ENCODE data around the gene RPS26. TPM values are rescaled to one million over a fixed set of nuclear protein-coding genes. Genes with fewer than 3 reads are reported as not detected.

The RPS26 gene
- total and polyA plus RNA-seq, 9 of the 15 experiments (the other 6 are each of a cell fraction or from before 2014, with no cell fraction given): 70.2 to 1,589 (median 852) TPM

DNA sequence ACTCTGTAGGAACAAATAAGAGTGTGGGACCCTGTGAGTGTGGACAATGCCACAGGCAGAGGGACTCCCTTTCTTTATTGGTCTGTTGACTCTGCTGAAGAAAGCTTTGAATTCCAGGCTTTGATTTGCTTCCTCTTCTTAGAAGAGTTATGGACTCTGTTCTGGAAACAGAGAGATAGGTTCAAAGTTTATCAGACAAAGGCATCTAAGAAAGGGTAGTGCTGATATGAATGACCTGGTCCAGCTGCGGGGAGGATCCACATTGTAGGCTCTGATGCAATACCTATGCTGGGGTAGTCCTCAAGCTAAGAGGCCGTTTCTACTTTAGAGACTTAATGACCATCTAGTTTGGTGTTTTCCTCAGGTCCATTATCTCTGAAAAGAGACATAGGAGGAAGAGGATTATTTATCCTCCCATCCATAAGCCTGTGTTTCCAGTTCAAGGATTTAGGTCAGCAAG is 31.6 kb upstream of the RPS26 start (continued):
- TF ChIP-seq, protein P1, sequence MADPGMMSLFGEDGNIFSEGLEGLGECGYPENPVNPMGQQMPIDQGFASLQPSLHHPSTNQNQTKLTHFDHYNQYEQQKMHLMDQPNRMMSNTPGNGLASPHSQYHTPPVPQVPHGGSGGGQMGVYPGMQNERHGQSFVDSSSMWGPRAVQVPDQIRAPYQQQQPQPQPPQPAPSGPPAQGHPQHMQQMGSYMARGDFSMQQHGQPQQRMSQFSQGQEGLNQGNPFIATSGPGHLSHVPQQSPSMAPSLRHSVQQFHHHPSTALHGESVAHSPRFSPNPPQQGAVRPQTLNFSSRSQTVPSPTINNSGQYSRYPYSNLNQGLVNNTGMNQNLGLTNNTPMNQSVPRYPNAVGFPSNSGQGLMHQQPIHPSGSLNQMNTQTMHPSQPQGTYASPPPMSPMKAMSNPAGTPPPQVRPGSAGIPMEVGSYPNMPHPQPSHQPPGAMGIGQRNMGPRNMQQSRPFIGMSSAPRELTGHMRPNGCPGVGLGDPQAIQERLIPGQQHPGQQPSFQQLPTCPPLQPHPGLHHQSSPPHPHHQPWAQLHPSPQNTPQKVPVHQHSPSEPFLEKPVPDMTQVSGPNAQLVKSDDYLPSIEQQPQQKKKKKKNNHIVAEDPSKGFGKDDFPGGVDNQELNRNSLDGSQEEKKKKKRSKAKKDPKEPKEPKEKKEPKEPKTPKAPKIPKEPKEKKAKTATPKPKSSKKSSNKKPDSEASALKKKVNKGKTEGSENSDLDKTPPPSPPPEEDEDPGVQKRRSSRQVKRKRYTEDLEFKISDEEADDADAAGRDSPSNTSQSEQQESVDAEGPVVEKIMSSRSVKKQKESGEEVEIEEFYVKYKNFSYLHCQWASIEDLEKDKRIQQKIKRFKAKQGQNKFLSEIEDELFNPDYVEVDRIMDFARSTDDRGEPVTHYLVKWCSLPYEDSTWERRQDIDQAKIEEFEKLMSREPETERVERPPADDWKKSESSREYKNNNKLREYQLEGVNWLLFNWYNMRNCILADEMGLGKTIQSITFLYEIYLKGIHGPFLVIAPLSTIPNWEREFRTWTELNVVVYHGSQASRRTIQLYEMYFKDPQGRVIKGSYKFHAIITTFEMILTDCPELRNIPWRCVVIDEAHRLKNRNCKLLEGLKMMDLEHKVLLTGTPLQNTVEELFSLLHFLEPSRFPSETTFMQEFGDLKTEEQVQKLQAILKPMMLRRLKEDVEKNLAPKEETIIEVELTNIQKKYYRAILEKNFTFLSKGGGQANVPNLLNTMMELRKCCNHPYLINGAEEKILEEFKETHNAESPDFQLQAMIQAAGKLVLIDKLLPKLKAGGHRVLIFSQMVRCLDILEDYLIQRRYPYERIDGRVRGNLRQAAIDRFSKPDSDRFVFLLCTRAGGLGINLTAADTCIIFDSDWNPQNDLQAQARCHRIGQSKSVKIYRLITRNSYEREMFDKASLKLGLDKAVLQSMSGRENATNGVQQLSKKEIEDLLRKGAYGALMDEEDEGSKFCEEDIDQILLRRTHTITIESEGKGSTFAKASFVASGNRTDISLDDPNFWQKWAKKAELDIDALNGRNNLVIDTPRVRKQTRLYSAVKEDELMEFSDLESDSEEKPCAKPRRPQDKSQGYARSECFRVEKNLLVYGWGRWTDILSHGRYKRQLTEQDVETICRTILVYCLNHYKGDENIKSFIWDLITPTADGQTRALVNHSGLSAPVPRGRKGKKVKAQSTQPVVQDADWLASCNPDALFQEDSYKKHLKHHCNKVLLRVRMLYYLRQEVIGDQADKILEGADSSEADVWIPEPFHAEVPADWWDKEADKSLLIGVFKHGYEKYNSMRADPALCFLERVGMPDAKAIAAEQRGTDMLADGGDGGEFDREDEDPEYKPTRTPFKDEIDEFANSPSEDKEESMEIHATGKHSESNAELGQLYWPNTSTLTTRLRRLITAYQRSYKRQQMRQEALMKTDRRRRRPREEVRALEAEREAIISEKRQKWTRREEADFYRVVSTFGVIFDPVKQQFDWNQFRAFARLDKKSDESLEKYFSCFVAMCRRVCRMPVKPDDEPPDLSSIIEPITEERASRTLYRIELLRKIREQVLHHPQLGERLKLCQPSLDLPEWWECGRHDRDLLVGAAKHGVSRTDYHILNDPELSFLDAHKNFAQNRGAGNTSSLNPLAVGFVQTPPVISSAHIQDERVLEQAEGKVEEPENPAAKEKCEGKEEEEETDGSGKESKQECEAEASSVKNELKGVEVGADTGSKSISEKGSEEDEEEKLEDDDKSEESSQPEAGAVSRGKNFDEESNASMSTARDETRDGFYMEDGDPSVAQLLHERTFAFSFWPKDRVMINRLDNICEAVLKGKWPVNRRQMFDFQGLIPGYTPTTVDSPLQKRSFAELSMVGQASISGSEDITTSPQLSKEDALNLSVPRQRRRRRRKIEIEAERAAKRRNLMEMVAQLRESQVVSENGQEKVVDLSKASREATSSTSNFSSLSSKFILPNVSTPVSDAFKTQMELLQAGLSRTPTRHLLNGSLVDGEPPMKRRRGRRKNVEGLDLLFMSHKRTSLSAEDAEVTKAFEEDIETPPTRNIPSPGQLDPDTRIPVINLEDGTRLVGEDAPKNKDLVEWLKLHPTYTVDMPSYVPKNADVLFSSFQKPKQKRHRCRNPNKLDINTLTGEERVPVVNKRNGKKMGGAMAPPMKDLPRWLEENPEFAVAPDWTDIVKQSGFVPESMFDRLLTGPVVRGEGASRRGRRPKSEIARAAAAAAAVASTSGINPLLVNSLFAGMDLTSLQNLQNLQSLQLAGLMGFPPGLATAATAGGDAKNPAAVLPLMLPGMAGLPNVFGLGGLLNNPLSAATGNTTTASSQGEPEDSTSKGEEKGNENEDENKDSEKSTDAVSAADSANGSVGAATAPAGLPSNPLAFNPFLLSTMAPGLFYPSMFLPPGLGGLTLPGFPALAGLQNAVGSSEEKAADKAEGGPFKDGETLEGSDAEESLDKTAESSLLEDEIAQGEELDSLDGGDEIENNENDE (IDR thresholded peaks at IDR 0.05; ENCODE audit: low read depth, low read length): no peak
- TF ChIP-seq NR4A1 (CRISPR knock-in tag; IDR thresholded peaks at IDR 0.05) (no peak), NR4A1 (tag; IDR thresholded peaks at IDR 0.05) (no peak), NFYB (IDR thresholded peaks at IDR 0.05; ENCODE audit: extremely low read depth, insufficient read length) (no peak), HDAC8 (tag; IDR thresholded peaks at IDR 0.05) (no peak), RAD21 (CRISPR knock-in tag; conservative IDR thresholded peaks at IDR 0.05 in 1 of 2, IDR thresholded peaks at IDR 0.05 in 1 of 2) (no peak), HMG20A (CRISPR knock-in tag; conservative IDR thresholded peaks at IDR 0.05) (peak; percentile 78; the same call in 1 of the 2 replicates), GATA2 (CRISPR knock-in tag; IDR thresholded peaks at IDR 0.05) (no peak), MEF2A (IDR thresholded peaks at IDR 0.05; ENCODE audit: control insufficient read depth, low read depth, low read length) (no peak), ZNF780A (CRISPR knock-in tag; IDR thresholded peaks at IDR 0.05) (no peak), ARHGAP35 (IDR thresholded peaks at IDR 0.05; ENCODE audit: partially characterized antibody) (no peak)
- TF ChIP-seq, protein P2, sequence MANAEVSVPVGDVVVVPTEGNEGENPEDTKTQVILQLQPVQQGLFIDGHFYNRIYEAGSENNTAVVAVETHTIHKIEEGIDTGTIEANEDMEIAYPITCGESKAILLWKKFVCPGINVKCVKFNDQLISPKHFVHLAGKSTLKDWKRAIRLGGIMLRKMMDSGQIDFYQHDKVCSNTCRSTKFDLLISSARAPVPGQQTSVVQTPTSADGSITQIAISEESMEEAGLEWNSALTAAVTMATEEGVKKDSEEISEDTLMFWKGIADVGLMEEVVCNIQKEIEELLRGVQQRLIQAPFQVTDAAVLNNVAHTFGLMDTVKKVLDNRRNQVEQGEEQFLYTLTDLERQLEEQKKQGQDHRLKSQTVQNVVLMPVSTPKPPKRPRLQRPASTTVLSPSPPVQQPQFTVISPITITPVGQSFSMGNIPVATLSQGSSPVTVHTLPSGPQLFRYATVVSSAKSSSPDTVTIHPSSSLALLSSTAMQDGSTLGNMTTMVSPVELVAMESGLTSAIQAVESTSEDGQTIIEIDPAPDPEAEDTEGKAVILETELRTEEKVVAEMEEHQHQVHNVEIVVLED (CRISPR knock-in tag; IDR thresholded peaks at IDR 0.05): no peak
- TF ChIP-seq, protein P3, sequence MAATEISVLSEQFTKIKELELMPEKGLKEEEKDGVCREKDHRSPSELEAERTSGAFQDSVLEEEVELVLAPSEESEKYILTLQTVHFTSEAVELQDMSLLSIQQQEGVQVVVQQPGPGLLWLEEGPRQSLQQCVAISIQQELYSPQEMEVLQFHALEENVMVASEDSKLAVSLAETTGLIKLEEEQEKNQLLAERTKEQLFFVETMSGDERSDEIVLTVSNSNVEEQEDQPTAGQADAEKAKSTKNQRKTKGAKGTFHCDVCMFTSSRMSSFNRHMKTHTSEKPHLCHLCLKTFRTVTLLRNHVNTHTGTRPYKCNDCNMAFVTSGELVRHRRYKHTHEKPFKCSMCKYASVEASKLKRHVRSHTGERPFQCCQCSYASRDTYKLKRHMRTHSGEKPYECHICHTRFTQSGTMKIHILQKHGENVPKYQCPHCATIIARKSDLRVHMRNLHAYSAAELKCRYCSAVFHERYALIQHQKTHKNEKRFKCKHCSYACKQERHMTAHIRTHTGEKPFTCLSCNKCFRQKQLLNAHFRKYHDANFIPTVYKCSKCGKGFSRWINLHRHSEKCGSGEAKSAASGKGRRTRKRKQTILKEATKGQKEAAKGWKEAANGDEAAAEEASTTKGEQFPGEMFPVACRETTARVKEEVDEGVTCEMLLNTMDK (IDR thresholded peaks at IDR 0.05; ENCODE audit: borderline replicate concordance, insufficient read depth, low read depth, low read length, poor library complexity, severe bottlenecking): no peak
